ENCODE data around the gene AGAP1. TPM values are rescaled to one million over a fixed set of nuclear protein-coding genes. Genes with fewer than 3 reads are reported as not detected.

The AGAP1 gene
- total RNA-seq, 6 experiments from 2014 or later = 14.1 to 16.0 (median 15.1) TPM

- Mint-ChIP-seq H3K4me3 (no peak overlapping the region), H3K36me3 (ENCODE audit: low read depth) (no peaks in the 10 kb centered on the region), H3K9me3 (no peaks in the 10 kb centered on the region), H3K27ac (no peak overlapping the region), H3K4me1 (ENCODE audit: low read depth) (peaks cover 22% of the 10 kb centered on the region), H3K27me3 (ENCODE audit: insufficient read depth) (no peaks in the 10 kb centered on the region; the same call in none of the 2 replicates)
- DNase-seq = no peak
- TF ChIP-seq, protein P1, sequence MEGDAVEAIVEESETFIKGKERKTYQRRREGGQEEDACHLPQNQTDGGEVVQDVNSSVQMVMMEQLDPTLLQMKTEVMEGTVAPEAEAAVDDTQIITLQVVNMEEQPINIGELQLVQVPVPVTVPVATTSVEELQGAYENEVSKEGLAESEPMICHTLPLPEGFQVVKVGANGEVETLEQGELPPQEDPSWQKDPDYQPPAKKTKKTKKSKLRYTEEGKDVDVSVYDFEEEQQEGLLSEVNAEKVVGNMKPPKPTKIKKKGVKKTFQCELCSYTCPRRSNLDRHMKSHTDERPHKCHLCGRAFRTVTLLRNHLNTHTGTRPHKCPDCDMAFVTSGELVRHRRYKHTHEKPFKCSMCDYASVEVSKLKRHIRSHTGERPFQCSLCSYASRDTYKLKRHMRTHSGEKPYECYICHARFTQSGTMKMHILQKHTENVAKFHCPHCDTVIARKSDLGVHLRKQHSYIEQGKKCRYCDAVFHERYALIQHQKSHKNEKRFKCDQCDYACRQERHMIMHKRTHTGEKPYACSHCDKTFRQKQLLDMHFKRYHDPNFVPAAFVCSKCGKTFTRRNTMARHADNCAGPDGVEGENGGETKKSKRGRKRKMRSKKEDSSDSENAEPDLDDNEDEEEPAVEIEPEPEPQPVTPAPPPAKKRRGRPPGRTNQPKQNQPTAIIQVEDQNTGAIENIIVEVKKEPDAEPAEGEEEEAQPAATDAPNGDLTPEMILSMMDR (IDR thresholded peaks at IDR 0.05) = no peak
These were observed 157.8 kb downstream of the AGAP1 start for GRCh38 chr2:235651643-235652042.

DNA sequence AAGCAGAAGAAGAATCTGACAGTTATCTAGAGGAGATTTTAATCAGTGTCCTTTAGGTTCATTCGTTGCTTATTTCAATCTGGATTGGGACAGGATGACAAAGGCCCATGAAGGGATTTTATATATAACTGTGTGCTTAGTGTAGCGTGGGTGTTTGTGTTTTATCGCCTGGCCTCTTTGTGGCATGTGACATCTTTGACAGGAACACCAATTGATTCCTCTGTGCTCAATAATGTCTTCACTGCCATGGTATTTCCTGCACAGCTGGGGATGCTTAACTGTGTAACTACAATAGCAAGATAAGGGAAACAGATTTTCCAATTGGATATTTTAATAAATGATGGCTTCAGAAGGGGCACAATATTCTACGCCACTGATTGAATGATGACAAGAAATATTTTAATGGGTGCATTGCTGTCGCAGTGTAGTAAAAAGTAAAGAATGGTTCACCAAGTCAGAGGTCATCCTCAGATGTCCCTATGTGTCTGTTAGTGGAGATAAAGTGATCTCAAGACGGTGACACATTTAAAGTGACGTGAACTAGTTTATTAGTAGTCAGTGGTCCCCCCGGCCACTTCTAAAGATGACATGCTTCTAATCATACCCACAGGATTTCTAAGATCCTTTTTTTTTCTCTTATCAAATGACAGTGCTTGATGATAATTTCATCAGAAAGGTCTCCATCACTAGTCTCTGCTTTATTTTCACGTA, 160.4 kb downstream of the AGAP1 start:
- H3K9me3 Mint-ChIP-seq = no peaks in the 10 kb centered on the region
- H3K4me1 Mint-ChIP-seq (ENCODE audit: low read depth) = peaks cover 20% of the 10 kb centered on the region
- DNase-seq = peak; percentile 6
- TF ChIP-seq, protein P1 (IDR thresholded peaks at IDR 0.05) = no peak
- no peaks in the 10 kb centered on the region for H3K36me3 Mint-ChIP-seq (ENCODE audit: low read depth)
- no peak overlapping the region; the same call in 1 of the 2 replicates for H3K4me3 Mint-ChIP-seq
- peak overlapping the region; percentile 11; the same call in 1 of the 2 replicates for H3K27ac Mint-ChIP-seq
- no peaks in the 10 kb centered on the region; the same call in 1 of the 2 replicates for H3K27me3 Mint-ChIP-seq (ENCODE audit: insufficient read depth)

GRCh38 chr2:235658351-235659174, 164.7 kb downstream of the AGAP1 start:
- Mint-ChIP-seq H3K4me3 (no peak overlapping the region), H3K27me3 (ENCODE audit: insufficient read depth) (peaks cover 18% of the 10 kb centered on the region)

DNA sequence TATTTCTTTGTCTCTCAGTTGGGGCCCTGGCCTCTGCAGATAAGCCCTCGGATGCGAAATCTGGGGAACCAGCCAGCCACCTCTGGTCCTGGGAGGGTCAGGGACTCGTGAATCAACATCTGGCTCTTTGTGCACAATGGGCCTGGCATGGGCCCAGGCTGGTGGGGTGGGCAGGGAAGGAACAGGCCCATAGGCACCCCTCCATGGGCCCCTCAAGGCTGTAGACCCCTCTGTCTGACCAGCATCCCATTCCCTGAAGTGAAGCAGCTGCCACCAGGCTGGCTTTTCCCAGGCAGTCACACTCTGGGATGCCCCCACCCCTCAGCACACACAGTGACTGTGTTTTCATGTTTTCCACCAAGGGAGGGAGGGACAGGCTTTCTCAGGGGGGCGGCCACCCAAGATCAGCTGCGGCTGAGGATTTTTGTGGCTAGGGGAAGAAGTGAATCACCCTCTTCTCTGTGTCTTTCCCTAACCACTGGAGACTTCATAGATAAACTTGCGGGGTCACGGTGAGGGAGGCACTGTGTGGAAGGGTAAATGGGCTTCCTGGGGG, 166.0 kb downstream of the AGAP1 start:
- Mint-ChIP-seq H3K4me3 (peak overlapping the region; percentile 63), H3K36me3 (ENCODE audit: low read depth) (no peaks in the 10 kb centered on the region), H3K9me3 (no peaks in the 10 kb centered on the region), H3K27me3 (ENCODE audit: insufficient read depth) (peaks cover 18% of the 10 kb centered on the region), H3K4me1 (ENCODE audit: low read depth) (peaks cover 29% of the 10 kb centered on the region), H3K27ac (peak overlapping the region; percentile 60)
- DNase-seq = peak; percentile 87
- TF ChIP-seq, protein P1 (IDR thresholded peaks at IDR 0.05) = no peak

More at GRCh38 chr2:235658351-235659174, 164.7 kb downstream of the AGAP1 start:
- no peak for DNase-seq
- Mint-ChIP-seq H3K4me1 (ENCODE audit: low read depth) (peaks cover 42% of the 10 kb centered on the region), H3K36me3 (ENCODE audit: low read depth) (no peaks in the 10 kb centered on the region), H3K27ac (peak overlapping the region; percentile 6; the same call in 1 of the 2 replicates), H3K9me3 (no peaks in the 10 kb centered on the region)
- TF ChIP-seq, protein P1 (IDR thresholded peaks at IDR 0.05) = no peak

- Mint-ChIP-seq H3K9me3 (no peaks in the 10 kb centered on the region), H3K4me3 (peak overlapping the region; percentile 63), H3K27me3 (ENCODE audit: insufficient read depth) (peaks cover 18% of the 10 kb centered on the region), H3K4me1 (ENCODE audit: low read depth) (peaks cover 32% of the 10 kb centered on the region), H3K36me3 (ENCODE audit: low read depth) (no peaks in the 10 kb centered on the region), H3K27ac (peak overlapping the region; percentile 60)
- no peak for DNase-seq
- TF ChIP-seq, protein P1 (IDR thresholded peaks at IDR 0.05) = no peak
These were observed 166.7 kb downstream of the AGAP1 start for GRCh38 chr2:235660484-235661082.

Measured in HFFc6 (cell line).